Measurements from ENCODE around the gene NRXN3. TPM values are rescaled to one million over a fixed set of nuclear protein-coding genes. Genes with fewer than 3 reads are reported as not detected.

Gene NRXN3
- polyA plus RNA-seq, 1 donor (not counting 4 experiments of a cell fraction or from before 2014, with no cell fraction given), result 0.89 TPM

GRCh38 chr14:79695307-79695706, 1525.1 kb downstream of the NRXN3 start:
- no peaks in the 10 kb centered on the region for H3K79me2 ChIP-seq (ENCODE audit: control insufficient read depth, insufficient read depth, low read length)
- no peaks in the 10 kb centered on the region for H3K27me3 ChIP-seq (ENCODE audit: control insufficient read depth, extremely low read depth, insufficient read depth, low read length)
- no peaks in the 10 kb centered on the region for H4K20me1 ChIP-seq (ENCODE audit: control insufficient read depth, extremely low read depth, insufficient read depth, low read length)
- no peak for TF ChIP-seq CTCF (optimal IDR thresholded peaks at IDR 0.05 in 1 of 3, IDR thresholded peaks at IDR 0.05 in 1 of 3, conservative IDR thresholded peaks at IDR 0.05 in 1 of 3; ENCODE audit: extremely low read depth in 1 of 3, insufficient read depth in 2 of 3, low read length in 3 of 3)
- no peak for TF ChIP-seq EZH2 (IDR thresholded peaks at IDR 0.05; ENCODE audit: low read length)
- H3K27ac ChIP-seq (ENCODE audit: control insufficient read depth, insufficient read depth, low read length), result no peak overlapping the region
- no peak overlapping the region for H3K4me3 ChIP-seq (ENCODE audit: control insufficient read depth in 2 of 3, extremely low read depth in 1 of 3, insufficient read depth in 2 of 3, low read depth in 1 of 3, low read length in 3 of 3)
- H2AFZ ChIP-seq (ENCODE audit: control insufficient read depth, low read length), result no peak overlapping the region
- no peaks in the 10 kb centered on the region for H3K4me1 ChIP-seq (ENCODE audit: control insufficient read depth, extremely low read depth, insufficient read depth, low read length)
- H3K36me3 ChIP-seq (ENCODE audit: control insufficient read depth in 2 of 2, extremely low read depth in 1 of 2, insufficient read depth in 2 of 2, low read length in 2 of 2), result no peaks in the 10 kb centered on the region
- DNase-seq (ENCODE audit: low read depth, low spot score), result no peak
- dilution Hi-C loops (cut with MboI; ENCODE audit: extremely low pct_ligation_motif_present, low sequenced_read_pairs), result no loop called here
- FAIRE-seq, result no peak
- H3K4me2 ChIP-seq (ENCODE audit: control insufficient read depth, extremely low read depth, insufficient read depth, low read depth, low read length), result no peak overlapping the region
- no peak overlapping the region for H3K9ac ChIP-seq (ENCODE audit: control insufficient read depth, extremely low read depth, insufficient read depth, low read length)
- H3K9me3 ChIP-seq (ENCODE audit: control insufficient read depth, low read depth, low read length), result no peaks in the 10 kb centered on the region
- H3K9me1 ChIP-seq (ENCODE audit: control insufficient read depth, extremely low read depth, insufficient read depth, low read length), result no peaks in the 10 kb centered on the region

GRCh38 chr14:79698298-79698711, 1528.1 kb downstream of the NRXN3 start:
- Histone ChIP-seq H3K9me3 (ENCODE audit: control insufficient read depth, low read depth, low read length) (no peaks in the 10 kb centered on the region), H4K20me1 (ENCODE audit: control insufficient read depth, extremely low read depth, insufficient read depth, low read length) (no peaks in the 10 kb centered on the region), H2AFZ (ENCODE audit: control insufficient read depth, low read length) (no peak overlapping the region), H3K79me2 (ENCODE audit: control insufficient read depth, insufficient read depth, low read length) (no peaks in the 10 kb centered on the region), H3K27ac (ENCODE audit: control insufficient read depth, insufficient read depth, low read length) (no peak overlapping the region), H3K9me1 (ENCODE audit: control insufficient read depth, extremely low read depth, insufficient read depth, low read length) (no peaks in the 10 kb centered on the region), H3K9ac (ENCODE audit: control insufficient read depth, extremely low read depth, insufficient read depth, low read length) (no peak overlapping the region), H3K27me3 (ENCODE audit: control insufficient read depth, extremely low read depth, insufficient read depth, low read length) (no peaks in the 10 kb centered on the region), H3K4me1 (ENCODE audit: control insufficient read depth, extremely low read depth, insufficient read depth, low read length) (no peaks in the 10 kb centered on the region), H3K4me3 (ENCODE audit: control insufficient read depth in 2 of 3, extremely low read depth in 1 of 3, insufficient read depth in 2 of 3, low read depth in 1 of 3, low read length in 3 of 3) (no peak overlapping the region), H3K36me3 (ENCODE audit: control insufficient read depth in 2 of 2, extremely low read depth in 1 of 2, insufficient read depth in 2 of 2, low read length in 2 of 2) (no peaks in the 10 kb centered on the region), H3K4me2 (ENCODE audit: control insufficient read depth, extremely low read depth, insufficient read depth, low read depth, low read length) (no peak overlapping the region)
- FAIRE-seq (no peak), DNase-seq (ENCODE audit: low read depth, low spot score) (no peak)
- TF ChIP-seq CTCF (optimal IDR thresholded peaks at IDR 0.05 in 1 of 3, IDR thresholded peaks at IDR 0.05 in 1 of 3, conservative IDR thresholded peaks at IDR 0.05 in 1 of 3; ENCODE audit: extremely low read depth in 1 of 3, insufficient read depth in 2 of 3, low read length in 3 of 3) (no peak), EZH2 (IDR thresholded peaks at IDR 0.05; ENCODE audit: low read length) (no peak)
- dilution Hi-C loops (cut with MboI; ENCODE audit: extremely low pct_ligation_motif_present, low sequenced_read_pairs), result no loop called here
